Measurements from ENCODE around the gene SEMA6B. TPM values are rescaled to one million over a fixed set of nuclear protein-coding genes. Genes with fewer than 3 reads are reported as not detected.

SEMA6B gene
- total RNA-seq, 3 donors from 2014 or later = 2.3 to 8.8 (median 3.2) TPM

DNA sequence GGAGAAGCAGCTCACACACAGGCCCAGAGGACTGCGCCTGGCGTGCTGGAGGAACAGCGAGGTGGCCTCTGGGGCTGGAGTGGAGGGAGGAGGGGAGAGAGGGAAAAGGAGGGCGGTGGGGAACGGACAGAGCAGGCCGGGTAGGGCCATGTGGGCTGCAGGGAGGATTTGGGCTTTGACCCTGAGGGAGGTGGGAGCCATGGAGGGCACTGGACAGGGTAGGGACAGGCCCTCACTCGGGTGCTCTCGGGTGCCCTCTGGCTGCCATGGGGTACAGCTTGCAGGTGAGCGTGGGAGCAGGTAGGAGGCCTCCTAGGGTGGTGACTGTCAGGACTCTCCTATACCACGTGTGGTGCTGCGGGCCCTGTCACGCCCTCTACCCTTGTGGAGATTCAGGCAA, 64.0 kb downstream of the SEMA6B start:
- Histone ChIP-seq H3K36me3 (no peaks in the 10 kb centered on the region), H3K27ac (no peak overlapping the region)

DNA sequence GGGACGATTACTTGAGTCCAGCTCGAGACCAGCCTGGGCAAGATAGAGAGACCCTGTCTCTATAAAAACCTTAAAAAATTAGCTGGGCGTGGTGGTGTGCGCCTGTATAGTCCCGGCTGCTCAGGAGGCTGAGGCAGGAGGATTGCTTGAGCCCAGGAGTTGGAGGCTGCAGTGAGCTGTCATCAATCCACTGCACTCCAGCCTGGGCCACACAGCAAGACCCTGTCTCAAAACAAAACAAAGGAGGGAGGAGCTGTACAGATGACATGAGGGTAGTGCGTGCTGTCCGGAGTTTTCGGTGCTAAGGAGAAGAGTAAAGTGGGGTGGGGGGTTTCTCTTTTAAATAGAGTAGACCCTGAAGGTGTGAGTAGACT, 64.8 kb downstream of the SEMA6B start:
- Histone ChIP-seq H3K27ac (no peak overlapping the region), H3K27me3 (no peaks in the 10 kb centered on the region), H3K4me3 (no peak overlapping the region), H3K9me3 (no peaks in the 10 kb centered on the region), H3K4me1 (no peaks in the 10 kb centered on the region), H3K36me3 (no peaks in the 10 kb centered on the region)
- TF ChIP-seq, protein P1, sequence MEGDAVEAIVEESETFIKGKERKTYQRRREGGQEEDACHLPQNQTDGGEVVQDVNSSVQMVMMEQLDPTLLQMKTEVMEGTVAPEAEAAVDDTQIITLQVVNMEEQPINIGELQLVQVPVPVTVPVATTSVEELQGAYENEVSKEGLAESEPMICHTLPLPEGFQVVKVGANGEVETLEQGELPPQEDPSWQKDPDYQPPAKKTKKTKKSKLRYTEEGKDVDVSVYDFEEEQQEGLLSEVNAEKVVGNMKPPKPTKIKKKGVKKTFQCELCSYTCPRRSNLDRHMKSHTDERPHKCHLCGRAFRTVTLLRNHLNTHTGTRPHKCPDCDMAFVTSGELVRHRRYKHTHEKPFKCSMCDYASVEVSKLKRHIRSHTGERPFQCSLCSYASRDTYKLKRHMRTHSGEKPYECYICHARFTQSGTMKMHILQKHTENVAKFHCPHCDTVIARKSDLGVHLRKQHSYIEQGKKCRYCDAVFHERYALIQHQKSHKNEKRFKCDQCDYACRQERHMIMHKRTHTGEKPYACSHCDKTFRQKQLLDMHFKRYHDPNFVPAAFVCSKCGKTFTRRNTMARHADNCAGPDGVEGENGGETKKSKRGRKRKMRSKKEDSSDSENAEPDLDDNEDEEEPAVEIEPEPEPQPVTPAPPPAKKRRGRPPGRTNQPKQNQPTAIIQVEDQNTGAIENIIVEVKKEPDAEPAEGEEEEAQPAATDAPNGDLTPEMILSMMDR (IDR thresholded peaks at IDR 0.05) = no peak
- no peak for TF ChIP-seq POLR2AphosphoS5 (IDR thresholded peaks at IDR 0.05)
- TF ChIP-seq POLR2A (IDR thresholded peaks at IDR 0.05) = no peak
- intact Hi-C loops (cut with DNase I; ENCODE audit: low total_unique reads) = no loop called here
- no peak for DNase-seq (ENCODE audit: low spot score in 2 of 2)

More for the DNA sequence above, 64.0 kb downstream of the SEMA6B start:
- intact Hi-C loops (cut with DNase I; ENCODE audit: low total_unique reads) = no loop called here
- Histone ChIP-seq H3K9me3 (no peaks in the 10 kb centered on the region), H3K27me3 (no peaks in the 10 kb centered on the region), H3K4me1 (no peaks in the 10 kb centered on the region), H3K4me3 (no peak overlapping the region)
- DNase-seq (ENCODE audit: low spot score in 2 of 2) = no peak
- TF ChIP-seq POLR2A (IDR thresholded peaks at IDR 0.05) (no peak), POLR2AphosphoS5 (IDR thresholded peaks at IDR 0.05) (no peak)
- TF ChIP-seq, protein P1 (IDR thresholded peaks at IDR 0.05) = no peak

DNA sequence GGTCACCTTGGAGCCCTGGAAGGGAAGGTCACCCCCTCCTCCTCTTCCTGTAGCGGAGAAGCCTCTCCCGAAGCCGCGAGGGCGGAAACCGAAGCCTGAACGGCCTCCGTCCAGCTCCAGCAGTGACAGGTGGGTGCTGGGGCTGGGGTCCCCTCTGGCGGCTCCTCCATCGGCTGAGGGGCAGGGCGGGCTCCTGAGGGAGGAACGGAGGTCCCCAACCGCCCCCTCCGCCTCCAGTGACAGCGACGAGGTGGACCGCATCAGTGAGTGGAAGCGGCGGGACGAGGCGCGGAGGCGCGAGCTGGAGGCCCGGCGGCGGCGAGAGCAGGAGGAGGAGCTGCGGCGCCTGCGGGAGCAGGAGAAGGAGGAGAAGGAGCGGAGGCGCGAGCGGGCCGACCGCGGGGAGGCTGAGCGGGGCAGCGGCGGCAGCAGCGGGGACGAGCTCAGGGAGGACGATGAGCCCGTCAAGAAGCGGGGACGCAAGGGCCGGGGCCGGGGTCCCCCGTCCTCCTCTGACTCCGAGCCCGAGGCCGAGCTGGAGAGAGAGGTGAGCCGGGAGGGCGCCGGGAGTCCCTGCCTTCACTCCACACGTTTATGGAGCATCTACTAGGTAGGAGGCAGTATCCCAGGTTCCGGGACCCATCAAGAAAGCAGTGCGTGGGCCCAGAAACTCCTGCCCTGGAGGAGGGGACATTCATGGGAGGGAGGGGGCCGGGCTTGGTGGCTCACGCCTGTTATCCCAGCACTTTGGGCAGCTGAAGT, 65.4 kb downstream of the SEMA6B start:
- Histone ChIP-seq H3K4me1 (no peaks in the 10 kb centered on the region), H3K27me3 (no peaks in the 10 kb centered on the region), H3K4me3 (no peak overlapping the region), H3K27ac (no peak overlapping the region), H3K9me3 (no peaks in the 10 kb centered on the region), H3K36me3 (no peaks in the 10 kb centered on the region)
- DNase-seq (ENCODE audit: low spot score in 2 of 2) = no peak
- no peak for TF ChIP-seq POLR2A (IDR thresholded peaks at IDR 0.05)
- intact Hi-C loops (cut with DNase I; ENCODE audit: low total_unique reads) = no loop called here

DNA sequence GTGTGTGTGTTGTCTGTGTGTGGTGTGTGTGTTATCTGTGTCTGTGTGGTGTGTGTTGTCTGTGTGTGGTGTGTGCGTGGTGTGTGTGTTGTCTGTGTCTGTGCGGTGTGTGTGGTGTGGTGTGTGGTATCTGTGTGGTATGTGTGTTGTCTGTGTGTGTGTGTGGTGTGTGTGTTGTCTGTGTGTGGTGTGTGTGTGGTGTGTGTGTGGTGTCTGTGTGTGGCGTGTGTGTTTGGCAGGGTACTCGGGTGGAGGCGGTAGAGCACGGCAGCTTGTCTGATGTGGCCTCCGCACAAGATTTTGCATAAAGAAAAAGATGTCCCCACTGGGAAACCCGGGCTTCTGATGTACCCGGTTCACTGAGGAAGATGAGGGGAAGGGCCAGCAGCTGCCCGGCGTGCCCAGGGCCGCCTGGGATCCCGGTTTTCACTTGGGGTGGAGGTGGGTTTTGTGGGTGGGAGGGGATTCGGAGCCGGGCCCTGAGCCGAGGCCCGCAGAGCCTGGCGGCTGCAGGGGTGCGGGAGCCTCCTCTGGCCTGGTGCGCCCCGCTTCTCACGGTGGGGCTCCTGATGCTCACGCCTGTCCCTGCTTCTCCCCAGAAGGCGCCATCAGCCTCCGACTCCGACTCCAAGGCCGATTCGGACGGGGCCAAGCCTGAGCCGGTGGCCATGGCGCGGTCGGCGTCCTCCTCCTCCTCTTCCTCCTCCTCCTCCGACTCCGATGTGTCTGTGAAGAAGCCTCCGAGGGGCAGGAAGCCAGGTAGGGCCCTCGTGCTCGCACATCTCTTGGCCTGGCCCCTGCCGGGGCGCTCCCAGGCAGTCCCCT, 66.2 kb downstream of the SEMA6B start:
- H3K36me3 ChIP-seq = no peaks in the 10 kb centered on the region
- no peak for DNase-seq (ENCODE audit: low spot score in 2 of 2)
- no peak overlapping the region for H3K27ac ChIP-seq
- TF ChIP-seq POLR2A (IDR thresholded peaks at IDR 0.05) (no peak), POLR2AphosphoS5 (IDR thresholded peaks at IDR 0.05) (no peak)
- TF ChIP-seq, protein P1 (IDR thresholded peaks at IDR 0.05) = no peak
- no peak overlapping the region for H3K4me3 ChIP-seq
- H3K27me3 ChIP-seq = no peaks in the 10 kb centered on the region
- intact Hi-C loops (cut with DNase I; ENCODE audit: low total_unique reads) = no loop called here
- no peaks in the 10 kb centered on the region for H3K9me3 ChIP-seq
- H3K4me1 ChIP-seq = no peaks in the 10 kb centered on the region

Other genes with a start within 250 kb of the SEMA6B start
- gene STAP2, start 220.9 kb downstream of the SEMA6B start, total RNA-seq = 10 to 100 TPM in 2 of 3 donors, 1 to 10 TPM in 1; 1.6 to 51.4 (median 25.9) TPM
- gene MPND, start 216.1 kb downstream of the SEMA6B start, total RNA-seq = 1 to 10 TPM; 6.1 to 7.7 (median 7.5) TPM
- 10 to 100 TPM; 25.6 to 52.5 (median 33.8) TPM for gene SH3GL1, start 159.1 kb downstream of the SEMA6B start, total RNA-seq
- gene CHAF1A, start 157.0 kb downstream of the SEMA6B start, total RNA-seq = 1 to 10 TPM; 6.3 to 8.2 (median 7.9) TPM
- gene UBXN6, start 101.9 kb downstream of the SEMA6B start, total RNA-seq = 100 to 1,000 TPM in 1 of 3 donors, 10 to 100 TPM in 2; 72.9 to 139 (median 91.1) TPM
- 10 to 100 TPM; 33.0 to 34.1 (median 33.1) TPM for gene HDGFL2, start 87.4 kb downstream of the SEMA6B start, total RNA-seq
- gene PLIN4, start 41.2 kb downstream of the SEMA6B start, total RNA-seq = 100 to 1,000 TPM in 2 of 3 donors, 10 to 100 TPM in 1; 50.1 to 629 (median 213) TPM
- gene PLIN5, start 24.5 kb downstream of the SEMA6B start, total RNA-seq = 10 to 100 TPM; 10.4 to 26.2 (median 15.4) TPM
- gene LRG1, start 19.6 kb downstream of the SEMA6B start, total RNA-seq = 10 to 100 TPM in 1 of 3 donors, 1 to 10 TPM in 1, under 1 TPM in 1; 0.64 to 14.7 (median 5.7) TPM
- 1 to 10 TPM; 1.6 to 3.6 (median 2.9) TPM for gene TNFAIP8L1, start 79.8 kb upstream of the SEMA6B start, total RNA-seq
- gene MYDGF, start 110.7 kb upstream of the SEMA6B start, total RNA-seq = 10 to 100 TPM; 36.3 to 55.1 (median 42.1) TPM
- 10 to 100 TPM; 33.6 to 74.1 (median 49.6) TPM for gene DPP9, start 164.2 kb upstream of the SEMA6B start, total RNA-seq
- 10 to 100 TPM; 10.4 to 17.6 (median 12.5) TPM for gene FEM1A, start 232.1 kb upstream of the SEMA6B start, total RNA-seq

All from breast epithelium (tissue), 4 donors.